SK-N-SH (cell line): ENCODE results near the gene CDH13.

ENCODE experiments used
- CTCF ChIP-seq: fragments of 200-600 bp; sonication (generic); IDR thresholded peaks from 2 replicates; pipeline ENCODE4 v1.6.1; 2017; ENCODE audit warnings: antibody characterized with exemption, mild to moderate bottlenecking, moderate library complexity
- EP300 ChIP-seq, 2 experiments: IDR thresholded peaks; 2 replicates each; pipeline versions ENCODE4 v1.4.0 to v1.6.1; 2012; ENCODE audit warnings: borderline replicate concordance in 1 of 2, low read depth in 1 of 2, low read length in 1 of 2
- FOXJ3 ChIP-seq: sonication (generic); formaldehyde crosslinking; IDR thresholded peaks from 2 replicates; pipeline ENCODE4 v1.5.1; 2020; ENCODE audit warnings: mild to moderate bottlenecking, missing genetic modification reagents
- FOXM1 ChIP-seq: IDR thresholded peaks from 2 replicates; pipeline ENCODE4 v1.4.0; 2012; ENCODE audit warnings: low read depth, mild to moderate bottlenecking
- GABPA ChIP-seq: IDR thresholded peaks from 2 replicates; pipeline ENCODE4 v1.4.0; 2012; ENCODE audit warnings: low read depth, mild to moderate bottlenecking
- IRF3 ChIP-seq: fragments of 150-350 bp; IDR thresholded peaks from 2 replicates; pipeline ENCODE4 v1.6.1; 2016; ENCODE audit warnings: mild to moderate bottlenecking, low read depth, low read length
- MAX ChIP-seq: IDR thresholded peaks from 2 replicates; pipeline ENCODE4 v1.4.0; 2012; ENCODE audit warnings: low read depth
- RCOR1 ChIP-seq: fragments of 150-350 bp; IDR thresholded peaks from 2 replicates; pipeline ENCODE4 v1.6.1; 2017; ENCODE audit warnings: antibody characterized with exemption, low read length
- RXRA ChIP-seq: IDR thresholded peaks from 2 replicates; pipeline ENCODE4 v1.4.0; 2012; ENCODE audit warnings: low read depth, mild to moderate bottlenecking, borderline replicate concordance
- TCF12 ChIP-seq: IDR thresholded peaks from 2 replicates; pipeline ENCODE4 v1.4.0; 2012
- ZBTB33 ChIP-seq: IDR thresholded peaks from 2 replicates; pipeline ENCODE4 v1.4.0; 2012; ENCODE audit warnings: low read depth, borderline replicate concordance

GRCh38 chr16:83197450-83197849, 570.7 kb downstream of the CDH13 start:
- TF ChIP-seq RCOR1: no peak
- no peak for TF ChIP-seq CTCF
- TF ChIP-seq EP300 (IDR thresholded peaks at IDR 0.05; ENCODE audit: borderline replicate concordance in 1 of 2, low read depth in 1 of 2, low read length in 1 of 2): no peak
- no peak for TF ChIP-seq MAX
- no peak for TF ChIP-seq RXRA
- no peak for TF ChIP-seq TCF12
- no peak for TF ChIP-seq GABPA
- TF ChIP-seq ZBTB33: no peak
- no peak for TF ChIP-seq FOXM1
- no peak for TF ChIP-seq FOXJ3 (CRISPR knock-in tag)
- TF ChIP-seq IRF3: no peak
